Measurements from ENCODE around the gene CPEB4.

DNA sequence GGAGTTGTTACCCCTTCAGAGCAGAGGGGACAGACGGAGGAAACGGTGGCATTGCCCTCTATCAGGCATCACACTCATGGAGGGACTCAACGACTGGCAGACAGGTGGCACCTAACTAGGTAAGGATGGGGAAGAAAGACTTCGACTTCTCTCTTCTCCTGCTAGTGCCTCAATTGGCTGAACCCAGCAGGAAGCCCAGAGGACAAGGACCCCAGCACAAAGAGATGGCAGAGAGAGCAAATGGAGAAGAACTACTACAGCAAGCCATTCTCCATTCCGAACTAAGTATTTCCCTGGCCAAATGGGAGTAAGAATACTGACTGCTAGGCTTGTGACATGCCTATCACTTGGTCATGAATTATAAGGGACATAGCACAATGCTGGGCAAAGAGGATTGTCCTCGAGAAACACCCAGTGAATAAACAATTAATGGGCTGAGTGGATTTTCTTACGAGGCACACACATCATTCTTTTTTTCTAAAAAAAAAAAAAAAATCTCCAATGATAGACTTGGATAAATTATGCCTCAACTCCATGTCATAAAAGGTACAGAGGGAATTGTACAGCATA lies 35.3 kb upstream of the CPEB4 start:
- TF ChIP-seq, protein P1, sequence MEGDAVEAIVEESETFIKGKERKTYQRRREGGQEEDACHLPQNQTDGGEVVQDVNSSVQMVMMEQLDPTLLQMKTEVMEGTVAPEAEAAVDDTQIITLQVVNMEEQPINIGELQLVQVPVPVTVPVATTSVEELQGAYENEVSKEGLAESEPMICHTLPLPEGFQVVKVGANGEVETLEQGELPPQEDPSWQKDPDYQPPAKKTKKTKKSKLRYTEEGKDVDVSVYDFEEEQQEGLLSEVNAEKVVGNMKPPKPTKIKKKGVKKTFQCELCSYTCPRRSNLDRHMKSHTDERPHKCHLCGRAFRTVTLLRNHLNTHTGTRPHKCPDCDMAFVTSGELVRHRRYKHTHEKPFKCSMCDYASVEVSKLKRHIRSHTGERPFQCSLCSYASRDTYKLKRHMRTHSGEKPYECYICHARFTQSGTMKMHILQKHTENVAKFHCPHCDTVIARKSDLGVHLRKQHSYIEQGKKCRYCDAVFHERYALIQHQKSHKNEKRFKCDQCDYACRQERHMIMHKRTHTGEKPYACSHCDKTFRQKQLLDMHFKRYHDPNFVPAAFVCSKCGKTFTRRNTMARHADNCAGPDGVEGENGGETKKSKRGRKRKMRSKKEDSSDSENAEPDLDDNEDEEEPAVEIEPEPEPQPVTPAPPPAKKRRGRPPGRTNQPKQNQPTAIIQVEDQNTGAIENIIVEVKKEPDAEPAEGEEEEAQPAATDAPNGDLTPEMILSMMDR (IDR thresholded peaks at IDR 0.05) = no peak
- no peak for TF ChIP-seq ZFX (IDR thresholded peaks at IDR 0.05; ENCODE audit: borderline replicate concordance)
